ENCODE data around the gene SAFB2.

SAFB2 gene

GRCh38 chr19:5605362-5605761 is 17.2 kb downstream of the SAFB2 start:
- no peak for DNase-seq

GRCh38 chr19:5603626-5604025 is 18.9 kb downstream of the SAFB2 start:
- no peak for DNase-seq

- DNase-seq = no peak
Observed at GRCh38 chr19:5600797-5601196, 21.8 kb downstream of the SAFB2 start.

GRCh38 chr19:5595745-5596144 is 26.8 kb downstream of the SAFB2 start:
- no peak for DNase-seq

GRCh38 chr19:5595129-5595528 is 27.4 kb downstream of the SAFB2 start:
- no peak for DNase-seq

GRCh38 chr19:5594521-5594950 is 28.0 kb downstream of the SAFB2 start:
- no peak for DNase-seq

- DNase-seq = no peak
Observed at GRCh38 chr19:5593343-5594255, 29.0 kb downstream of the SAFB2 start.

- DNase-seq = no peak
Observed at GRCh38 chr19:5592531-5593342, 29.8 kb downstream of the SAFB2 start.

- no peak for DNase-seq
Observed at GRCh38 chr19:5591476-5591875, 31.1 kb downstream of the SAFB2 start.

- no peak for DNase-seq
Observed at GRCh38 chr19:5590865-5591154, 31.8 kb downstream of the SAFB2 start.

GRCh38 chr19:5590151-5590864 is 32.3 kb downstream of the SAFB2 start:
- DNase-seq = no peak

- no peak for DNase-seq
Observed at GRCh38 chr19:5588906-5589676, 33.5 kb downstream of the SAFB2 start.

GRCh38 chr19:5588441-5588840 is 34.1 kb downstream of the SAFB2 start:
- no peak for DNase-seq

GRCh38 chr19:5587661-5588060 is 34.9 kb downstream of the SAFB2 start:
- no peak for DNase-seq

GRCh38 chr19:5587071-5587455 is 35.5 kb downstream of the SAFB2 start:
- no peak for DNase-seq

GRCh38 chr19:5586300-5587070 is 36.1 kb downstream of the SAFB2 start:
- no peak for DNase-seq

- peak; percentile 30 for DNase-seq
Observed at GRCh38 chr19:5585461-5586299, 36.9 kb downstream of the SAFB2 start.

GRCh38 chr19:5580161-5580571 is 42.4 kb downstream of the SAFB2 start:
- no peak for DNase-seq

- DNase-seq = no peak
Observed at GRCh38 chr19:5579697-5580096, 42.9 kb downstream of the SAFB2 start.

GRCh38 chr19:5579286-5579685 is 43.3 kb downstream of the SAFB2 start:
- DNase-seq = no peak
